PC-9 (cell line): ENCODE results near the gene BET1.

Experiments used
- EZH2 ChIP-seq: fragments of 200-600 bp; sonication (generic); IDR thresholded peaks from 2 replicates; pipeline ENCODE4 v1.8.0; 2017; ENCODE audit warnings: antibody characterized with exemption, low read depth
- TF ChIP-seq, protein P1 (sequence below): fragments of 200-600 bp; sonication (generic); conservative IDR thresholded peaks from 2 replicates; pipeline ENCODE4 v1.6.1; 2017; ENCODE audit warnings: mixed run types, antibody characterized with exemption, mild to moderate bottlenecking, moderate library complexity

DNA sequence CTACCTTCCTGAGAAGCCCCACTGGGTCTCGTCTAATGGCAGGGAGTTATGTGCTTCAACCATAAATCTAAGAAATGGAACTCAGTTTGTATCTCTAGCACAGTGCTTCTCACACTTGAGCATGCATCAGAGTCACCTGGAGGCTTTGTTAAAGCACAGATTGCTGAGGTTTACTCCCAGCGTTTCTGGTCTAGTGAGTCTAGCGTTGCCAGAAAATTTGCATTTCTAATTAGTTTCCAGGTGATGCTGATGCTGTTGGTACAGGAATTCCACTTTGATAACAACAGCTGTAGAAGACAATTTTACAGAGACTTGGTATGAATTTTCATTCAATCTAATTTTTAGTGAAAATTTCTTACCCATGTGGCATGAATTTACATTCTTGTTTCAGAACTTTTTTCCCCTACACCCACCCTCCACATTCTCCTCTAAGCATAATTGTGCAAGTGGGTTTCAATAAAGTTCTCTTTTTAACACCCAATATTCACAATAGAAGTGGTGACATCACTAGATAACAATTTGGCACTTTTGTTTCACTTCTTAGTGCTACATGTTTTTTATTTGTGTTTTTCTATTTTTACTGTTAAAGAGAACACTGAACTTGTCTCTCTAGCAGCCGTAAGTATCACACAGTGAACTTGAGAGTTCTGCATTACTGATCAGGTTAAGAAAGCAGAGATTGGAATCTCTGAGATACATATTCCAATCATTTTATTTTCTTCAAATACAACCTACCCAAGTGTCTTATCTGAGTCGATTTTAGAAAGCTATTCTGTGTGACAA lies 48.4 kb upstream of the BET1 start:
- TF ChIP-seq, protein P1, sequence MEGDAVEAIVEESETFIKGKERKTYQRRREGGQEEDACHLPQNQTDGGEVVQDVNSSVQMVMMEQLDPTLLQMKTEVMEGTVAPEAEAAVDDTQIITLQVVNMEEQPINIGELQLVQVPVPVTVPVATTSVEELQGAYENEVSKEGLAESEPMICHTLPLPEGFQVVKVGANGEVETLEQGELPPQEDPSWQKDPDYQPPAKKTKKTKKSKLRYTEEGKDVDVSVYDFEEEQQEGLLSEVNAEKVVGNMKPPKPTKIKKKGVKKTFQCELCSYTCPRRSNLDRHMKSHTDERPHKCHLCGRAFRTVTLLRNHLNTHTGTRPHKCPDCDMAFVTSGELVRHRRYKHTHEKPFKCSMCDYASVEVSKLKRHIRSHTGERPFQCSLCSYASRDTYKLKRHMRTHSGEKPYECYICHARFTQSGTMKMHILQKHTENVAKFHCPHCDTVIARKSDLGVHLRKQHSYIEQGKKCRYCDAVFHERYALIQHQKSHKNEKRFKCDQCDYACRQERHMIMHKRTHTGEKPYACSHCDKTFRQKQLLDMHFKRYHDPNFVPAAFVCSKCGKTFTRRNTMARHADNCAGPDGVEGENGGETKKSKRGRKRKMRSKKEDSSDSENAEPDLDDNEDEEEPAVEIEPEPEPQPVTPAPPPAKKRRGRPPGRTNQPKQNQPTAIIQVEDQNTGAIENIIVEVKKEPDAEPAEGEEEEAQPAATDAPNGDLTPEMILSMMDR = no peak
- TF ChIP-seq EZH2 = no peak
